Smooth muscle cell (in vitro differentiated cells): Measurements from ENCODE around the gene EPHB1. TPM values are rescaled to one million over a fixed set of nuclear protein-coding genes. Genes with fewer than 3 reads are reported as not detected.

Experiments used
- DNase-seq: peaks from one replicate; lab custom pipeline; 2025; ENCODE audit not compliant: unreplicated experiment; lab: John Stamatoyannopoulos, UW
- H2AFZ ChIP-seq: fragments of 200-600 bp; sonication (generic); 2 replicates; pipeline ENCODE4 v1.6.0; 2016; ENCODE audit warnings: antibody characterized with exemption, low read depth, mild to moderate bottlenecking
- H3F3A ChIP-seq: fragments of 200-600 bp; sonication (generic); 2 replicates; pipeline ENCODE4 v1.6.0; 2017; ENCODE audit warnings: antibody characterized with exemption, low read depth
- H3K27ac ChIP-seq: fragments of 200-600 bp; sonication (generic); 2 replicates; pipeline ENCODE4 v1.5.1; 2016; ENCODE audit warnings: low read depth, mild to moderate bottlenecking
- H3K27me3 ChIP-seq: fragments of 200-600 bp; sonication (generic); 2 replicates; pipeline ENCODE4 v1.6.1; 2016; ENCODE audit warnings: low read depth, mild to moderate bottlenecking
- H3K36me3 ChIP-seq: fragments of 200-600 bp; sonication (generic); 2 replicates; pipeline ENCODE4 v1.5.1; 2016; ENCODE audit warnings: low read depth
- H3K4me1 ChIP-seq: fragments of 200-600 bp; sonication (generic); 2 replicates; pipeline ENCODE4 v1.5.1; 2016; ENCODE audit warnings: low read depth
- H3K4me2 ChIP-seq: fragments of 200-600 bp; sonication (generic); 2 replicates; pipeline ENCODE4 v1.6.0; 2016; ENCODE audit warnings: mild to moderate bottlenecking
- H3K4me3 ChIP-seq: fragments of 200-600 bp; sonication (generic); 2 replicates; pipeline ENCODE4 v1.5.1; 2016; ENCODE audit warnings: mild to moderate bottlenecking
- H3K79me2 ChIP-seq: fragments of 200-600 bp; sonication (generic); 2 replicates; pipeline ENCODE4 v1.6.0; 2016; ENCODE audit warnings: low read depth, mild to moderate bottlenecking
- H3K9ac ChIP-seq: fragments of 200-600 bp; sonication (generic); 2 replicates; pipeline ENCODE4 v1.6.0; 2016; ENCODE audit warnings: low read depth
- H3K9me3 ChIP-seq: fragments of 200-600 bp; sonication (generic); replicated peaks from 2 replicates; pipeline ENCODE4 v1.5.1; 2016; ENCODE audit warnings: low read depth
- H4K20me1 ChIP-seq: fragments of 200-600 bp; sonication (generic); 2 replicates; pipeline ENCODE4 v1.6.0; 2016; ENCODE audit warnings: low read depth
- CTCF ChIP-seq: fragments of 200-600 bp; sonication (generic); IDR thresholded peaks from 2 replicates; pipeline ENCODE4 v1.5.1; 2017; ENCODE audit warnings: borderline replicate concordance, mild to moderate bottlenecking, antibody characterized with exemption; ENCODE audit not compliant: insufficient read depth, poor library complexity, severe bottlenecking
- WGBS: methylation state at CpG from one replicate; pipeline ENCODE4 v1.1.7; 2016; ENCODE audit warnings: low lambda C conversion rate; 5-methylcytosine and 5-hydroxymethylcytosine counted together
- polyA plus RNA-seq: library from polyadenylated mRNA; unstranded; fragments of >200 nt; fragmentation: Nextera tagmentation; extraction: Ambion mirVana; gene quantifications from 2 replicates; pipeline ENCODE4 v1.2.1, GENCODE V29; 2016
- total RNA-seq: library from RNA; depleted of rRNA; stranded (reverse); fragments of >200 nt; gene quantifications from 2 replicates; pipeline ENCODE4 v1.2.3, GENCODE V29; 2014

The EPHB1 gene
- total and polyA plus RNA-seq, 2 experiments from 2014 or later, result 2.5 to 2.6 TPM

DNA sequence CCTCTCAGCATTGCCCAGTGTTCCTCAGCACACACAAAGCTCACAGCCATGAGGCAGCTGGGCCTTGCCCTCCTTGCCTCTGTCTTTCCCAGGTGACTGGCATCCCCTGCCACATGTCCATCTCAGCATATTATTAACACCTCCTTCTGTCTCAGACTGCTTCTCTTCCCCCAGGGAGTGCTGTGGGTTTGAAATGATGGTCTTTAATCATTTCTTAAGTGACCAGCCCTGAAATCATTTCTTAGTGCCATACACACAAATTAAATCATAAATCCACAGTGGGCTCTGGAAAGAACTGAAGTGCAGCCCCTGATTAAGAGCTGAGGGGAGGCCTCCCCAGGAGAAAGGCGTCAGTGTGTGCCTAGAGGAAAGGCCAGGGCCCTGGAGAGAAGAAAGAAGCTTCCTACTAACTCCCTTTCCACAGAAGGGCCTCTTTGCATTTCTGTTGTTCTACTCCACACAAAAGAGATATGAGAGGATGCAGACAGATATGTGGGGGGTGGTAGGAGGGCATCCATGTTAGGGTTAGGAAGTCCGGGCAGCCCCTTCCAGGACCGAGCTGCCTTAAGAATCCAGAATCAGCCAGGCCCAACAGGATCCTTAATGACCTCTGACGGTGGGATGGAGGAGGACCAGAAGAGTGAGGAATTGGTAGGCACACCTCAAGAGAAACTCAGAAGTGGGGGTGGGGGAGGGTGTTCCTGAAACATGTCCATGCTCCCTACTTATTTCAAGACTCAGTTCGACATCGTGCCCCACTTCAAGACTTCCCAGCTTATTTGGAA, 290.8 kb downstream of the EPHB1 start:
- H3K9me3 ChIP-seq, result no peaks in the 10 kb centered on the region
- DNase-seq, result no peak
- 87% methylated on average over 6 of the region's 6 CpGs for WGBS
- H3K4me1 ChIP-seq, result no peaks in the 10 kb centered on the region
- H3K27ac ChIP-seq, result no peak overlapping the region
- H3K9ac ChIP-seq, result no peak overlapping the region
- no peaks in the 10 kb centered on the region for H3F3A ChIP-seq
- H3K4me2 ChIP-seq, result no peak overlapping the region
- no peak overlapping the region for H2AFZ ChIP-seq
- no peaks in the 10 kb centered on the region for H3K27me3 ChIP-seq
- H3K4me3 ChIP-seq, result no peak overlapping the region
- no peak for TF ChIP-seq CTCF
- no peaks in the 10 kb centered on the region for H3K79me2 ChIP-seq
- no peaks in the 10 kb centered on the region for H4K20me1 ChIP-seq
- H3K36me3 ChIP-seq, result no peaks in the 10 kb centered on the region

- DNase-seq, result no peak
- H3K27ac ChIP-seq, result no peak overlapping the region
- no peaks in the 10 kb centered on the region for H3K4me1 ChIP-seq
- H3K27me3 ChIP-seq, result no peaks in the 10 kb centered on the region
- H2AFZ ChIP-seq, result no peak overlapping the region
- no peak overlapping the region for H3K4me2 ChIP-seq
- H3K9me3 ChIP-seq, result no peaks in the 10 kb centered on the region
- H3K4me3 ChIP-seq, result no peak overlapping the region
- no peak overlapping the region for H3K9ac ChIP-seq
- no peaks in the 10 kb centered on the region for H3F3A ChIP-seq
- no peak for TF ChIP-seq CTCF
- WGBS, result 71% methylated on average over 2 of the region's 2 CpGs
- no peaks in the 10 kb centered on the region for H4K20me1 ChIP-seq
- H3K79me2 ChIP-seq, result no peaks in the 10 kb centered on the region
- no peaks in the 10 kb centered on the region for H3K36me3 ChIP-seq
Observed at GRCh38 chr3:135087782-135088181, 292.7 kb downstream of the EPHB1 start.

GRCh38 chr3:135089451-135089850, 294.4 kb downstream of the EPHB1 start:
- WGBS, result 81% methylated on average over 5 of the region's 5 CpGs

More at GRCh38 chr3:135089451-135089850, 294.4 kb downstream of the EPHB1 start:
- Histone ChIP-seq H2AFZ (no peak overlapping the region), H3F3A (no peaks in the 10 kb centered on the region), H3K4me2 (no peak overlapping the region), H3K27me3 (no peaks in the 10 kb centered on the region), H3K9me3 (no peaks in the 10 kb centered on the region), H4K20me1 (no peaks in the 10 kb centered on the region), H3K4me3 (no peak overlapping the region), H3K36me3 (no peaks in the 10 kb centered on the region), H3K27ac (no peak overlapping the region), H3K4me1 (no peaks in the 10 kb centered on the region), H3K79me2 (no peaks in the 10 kb centered on the region), H3K9ac (no peak overlapping the region)
- no peak for TF ChIP-seq CTCF
- no peak for DNase-seq
